RWPE1 (cell line): ENCODE data around the gene DNASE1L3.
"Not testable (repeated sequence)": the region's sequence is repeated elsewhere in the genome, so short reads cannot be mapped to it uniquely, and the experiment has no call there.

Experiments used
- CTCF ChIA-PET: fragments of 350-600 bp; sonication (Branson Sonifier 250); formaldehyde crosslinking; extraction: SDS; loops from one replicate; lab custom pipeline; 2021; lab: Yijun Ruan, JAX
- POLR2A ChIA-PET: fragments of 400-600 bp; formaldehyde crosslinking; extraction: SDS; loops from one replicate; lab custom pipeline; 2020; ENCODE audit warnings: antibody characterized with exemption; ENCODE audit not compliant: low non-redundant PET; lab: Yijun Ruan, JAX
- DNase-seq: peaks from one replicate; pipeline ENCODE4 v3.0.0; 2012; ENCODE audit warnings: low spot score
- H3K27ac ChIP-seq: fragments of 450-650 bp; 2 replicates; pipeline ENCODE4 v1.5.1; 2017
- CTCF ChIP-seq: fragments of 450-650 bp; conservative IDR thresholded peaks from 2 replicates; pipeline ENCODE4 v1.5.1; 2017; ENCODE audit warnings: low read depth, mild to moderate bottlenecking

Gene DNASE1L3

GRCh38 chr3:58251631-58252035 is 40.9 kb upstream of the DNASE1L3 start:
- CTCF ChIA-PET, result no interaction called here
- no peak for TF ChIP-seq CTCF
- DNase-seq, result no peak
- POLR2A ChIA-PET, result no interaction called here
- peak overlapping the region; percentile 71 for H3K27ac ChIP-seq

- H3K27ac ChIP-seq, result no peak overlapping the region
- DNase-seq, result no peak
- ChIA-PET CTCF (interaction anchor here (0.6 kb wide), 1 partner anchor 33 kb away, joined by 5 read pairs; no protein-coding TSS in a partner anchor), POLR2A (no interaction called here)
- TF ChIP-seq CTCF, result no peak
Measured at GRCh38 chr3:58250093-58250707, 39.4 kb upstream of the DNASE1L3 start.

- CTCF ChIA-PET, result interaction anchor here (0.6 kb wide), 1 partner anchor 33 kb away, joined by 5 read pairs; no protein-coding TSS in a partner anchor
- H3K27ac ChIP-seq, result no peak overlapping the region
- DNase-seq, result no peak
- no peak for TF ChIP-seq CTCF
- POLR2A ChIA-PET, result no interaction called here
Measured at GRCh38 chr3:58249358-58250092, 38.8 kb upstream of the DNASE1L3 start.

GRCh38 chr3:58246148-58247047 is 35.6 kb upstream of the DNASE1L3 start:
- no peak for TF ChIP-seq CTCF
- no peak for DNase-seq
- POLR2A ChIA-PET, result no interaction called here
- H3K27ac ChIP-seq, result no peak overlapping the region
- CTCF ChIA-PET, result interaction anchor here (0.5 kb wide), 1 partner anchor 55 kb away, joined by 4 read pairs; no protein-coding TSS in a partner anchor

- ChIA-PET CTCF (no interaction called here), POLR2A (no interaction called here)
- no peak overlapping the region for H3K27ac ChIP-seq
- TF ChIP-seq CTCF, result no peak
- DNase-seq, result no peak
Measured at GRCh38 chr3:58243976-58244585, 33.3 kb upstream of the DNASE1L3 start.

GRCh38 chr3:58242860-58243259 is 32.1 kb upstream of the DNASE1L3 start:
- POLR2A ChIA-PET, H3K27ac ChIP-seq, DNase-seq, CTCF ChIA-PET: not testable (repeated sequence)
